ENCODE measurements around the gene CNTN3. TPM values are rescaled to one million over a fixed set of nuclear protein-coding genes. Genes with fewer than 3 reads are reported as not detected.

Gene CNTN3
- total RNA-seq, 4 donors from 2014 or later: 1.0 to 17.3 (median 4.7) TPM

- Histone ChIP-seq H3K36me3 (no peaks in the 10 kb centered on the region), H3K4me3 (no peak overlapping the region), H3K27ac (no peak overlapping the region), H3K27me3 (no peaks in the 10 kb centered on the region), H3K9me3 (no peaks in the 10 kb centered on the region), H3K4me1 (no peaks in the 10 kb centered on the region)
- ATAC-seq: no peak
- WGBS, 2 donors (ENCODE audit: low coverage in 1 of 2): 68 to 80% methylated on average over 2 of the region's 2 CpGs
- TF ChIP-seq CTCF (IDR thresholded peaks at IDR 0.05): no peak
Measured at GRCh38 chr3:74584782-74585181, 29.7 kb downstream of the CNTN3 start.

- Histone ChIP-seq H3K4me1 (no peaks in the 10 kb centered on the region), H3K36me3 (no peaks in the 10 kb centered on the region), H3K4me3 (no peak overlapping the region), H3K27ac (no peak overlapping the region), H3K9me3 (no peaks in the 10 kb centered on the region), H3K27me3 (no peaks in the 10 kb centered on the region)
- ATAC-seq: no peak
- WGBS, 2 donors (ENCODE audit: low coverage in 1 of 2): 63 to 69% methylated on average over 4 to 5 of the region's 5 CpGs
- no peak for TF ChIP-seq POLR2AphosphoS5 (IDR thresholded peaks at IDR 0.05)
- no peak for TF ChIP-seq CTCF (IDR thresholded peaks at IDR 0.05)
- TF ChIP-seq EP300 (IDR thresholded peaks at IDR 0.05): no peak
- no peak for TF ChIP-seq POLR2A (IDR thresholded peaks at IDR 0.05)
Measured at GRCh38 chr3:74582982-74583381, 31.5 kb downstream of the CNTN3 start.

GRCh38 chr3:74575857-74576256 is 38.6 kb downstream of the CNTN3 start:
- Histone ChIP-seq H3K36me3 (no peaks in the 10 kb centered on the region), H3K4me1 (no peaks in the 10 kb centered on the region), H3K27ac (no peak overlapping the region), H3K9me3 (no peaks in the 10 kb centered on the region), H3K4me3 (no peak overlapping the region), H3K27me3 (no peaks in the 10 kb centered on the region)
- 72 to 100% methylated on average over 1 to 3 of the region's 3 CpGs for WGBS, 2 donors (ENCODE audit: low coverage in 1 of 2)
- no peak for ATAC-seq
- TF ChIP-seq POLR2A (IDR thresholded peaks at IDR 0.05) (no peak), POLR2AphosphoS5 (IDR thresholded peaks at IDR 0.05) (no peak), CTCF (IDR thresholded peaks at IDR 0.05) (no peak), EP300 (IDR thresholded peaks at IDR 0.05) (no peak)

GRCh38 chr3:74571118-74571517 is 43.3 kb downstream of the CNTN3 start:
- Histone ChIP-seq H3K36me3 (no peaks in the 10 kb centered on the region), H3K9me3 (peaks cover 0 to 3% (median 0%) of the 10 kb centered on the region in 3 donors), H3K4me3 (no peak overlapping the region), H3K27me3 (no peaks in the 10 kb centered on the region), H3K27ac (no peak overlapping the region), H3K4me1 (no peaks in the 10 kb centered on the region)
- no peak for ATAC-seq
- 79 to 100% methylated on average over 2 to 4 of the region's 4 CpGs for WGBS, 2 donors (ENCODE audit: low coverage in 1 of 2)
- TF ChIP-seq POLR2A (IDR thresholded peaks at IDR 0.05) (no peak), CTCF (IDR thresholded peaks at IDR 0.05) (no peak), POLR2AphosphoS5 (IDR thresholded peaks at IDR 0.05) (no peak), EP300 (IDR thresholded peaks at IDR 0.05) (no peak)

Data from gastroesophageal sphincter (tissue), 4 donors.